Renal pelvis (tissue), 4 donors: Measurements from ENCODE around the gene MOK. TPM values are rescaled to one million over a fixed set of nuclear protein-coding genes. Genes with fewer than 3 reads are reported as not detected.

Experiments
- DNase-seq: peaks from one replicate; pipeline ENCODE4 v3.0.0-alpha.2; 2013
- polyA plus RNA-seq, 3 donors: library from polyadenylated mRNA; unstranded; fragments of 120-200 nt; gene quantifications; one replicate each; pipeline ENCODE4 v1.2.1, GENCODE V29; 2013; ENCODE audit not compliant: insufficient read length in 3 of 3

Gene MOK
- polyA plus RNA-seq, 3 donors, result 27.8 to 42.0 (median 36.1) TPM

DNA sequence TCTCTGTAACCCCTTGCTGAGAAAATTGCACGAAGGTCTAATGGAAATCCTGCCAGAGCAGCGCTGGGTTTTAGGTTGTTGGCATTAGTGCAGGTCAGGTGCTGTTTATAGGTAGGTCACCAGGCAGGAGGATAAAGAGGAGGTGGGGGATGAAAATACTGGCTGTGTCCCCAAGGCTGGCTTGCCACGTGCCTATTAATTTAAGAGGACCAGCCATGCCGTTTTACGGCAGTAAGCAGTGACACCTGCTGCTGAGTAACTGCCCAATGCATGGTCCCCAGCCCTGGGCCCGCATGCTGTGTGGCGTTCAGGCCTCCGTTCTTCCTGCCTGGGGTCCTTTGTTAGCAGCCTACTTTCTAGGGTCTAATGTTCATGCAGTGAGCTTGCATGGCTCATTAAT, 98.0 kb downstream of the MOK start:
- DNase-seq, result no peak

DNA sequence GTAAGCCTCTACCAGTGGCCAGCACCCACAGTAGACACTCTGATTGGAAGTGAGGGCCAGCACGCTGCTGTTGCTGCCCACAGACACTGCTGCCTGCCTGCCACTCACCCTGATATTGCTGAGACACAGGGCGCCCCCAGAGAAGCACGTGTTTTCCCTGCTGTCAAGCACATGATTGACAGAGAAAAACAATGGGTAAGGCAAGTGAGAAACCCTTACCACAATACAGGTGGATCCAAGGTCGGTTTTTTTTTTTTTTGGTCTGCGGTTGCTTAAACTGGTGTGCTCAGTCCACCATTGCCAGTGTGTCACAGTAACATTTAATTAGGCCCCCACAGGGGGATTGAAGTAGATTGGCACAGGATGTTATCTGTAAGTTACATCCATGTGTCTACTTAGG, 99.4 kb downstream of the MOK start:
- no peak for DNase-seq

DNA sequence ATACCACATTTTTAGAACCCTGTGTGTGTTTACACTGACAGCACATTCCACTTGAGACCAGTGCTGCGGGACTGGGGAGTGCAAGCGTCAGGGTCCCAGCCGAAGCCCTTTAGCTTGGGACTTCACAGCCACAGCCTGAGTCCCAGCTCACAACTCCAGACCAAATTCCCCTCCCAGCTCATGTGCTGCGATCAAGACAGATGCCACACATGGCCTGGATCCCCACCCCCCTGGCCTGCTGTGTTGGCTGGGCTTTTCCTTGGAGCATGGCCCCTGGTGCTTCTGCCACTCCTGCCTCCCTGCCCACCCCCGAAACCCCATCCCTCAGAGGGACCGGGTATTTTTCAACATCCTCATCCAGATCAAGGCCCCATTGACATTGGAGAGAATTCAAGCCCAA, 101.6 kb downstream of the MOK start:
- DNase-seq, result no peak

DNA sequence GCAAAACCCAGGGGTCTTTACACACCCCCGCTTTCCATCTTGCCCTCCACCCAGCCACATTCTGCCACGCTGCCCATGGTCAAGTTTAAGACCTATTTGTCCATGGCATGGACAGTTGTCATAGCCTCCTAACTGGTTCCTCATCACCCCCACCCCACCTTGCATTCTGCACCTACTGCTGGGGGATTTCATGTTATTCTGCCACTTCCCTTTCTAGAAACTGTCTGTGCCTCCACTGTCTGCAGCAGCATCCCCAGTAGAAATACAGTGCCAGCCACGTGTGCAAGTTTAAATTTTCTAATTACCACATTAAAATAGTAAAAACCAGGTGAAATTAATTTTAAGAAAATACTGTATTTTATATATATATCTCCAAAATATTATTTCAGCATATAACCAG, 102.0 kb downstream of the MOK start:
- DNase-seq, result no peak

DNA sequence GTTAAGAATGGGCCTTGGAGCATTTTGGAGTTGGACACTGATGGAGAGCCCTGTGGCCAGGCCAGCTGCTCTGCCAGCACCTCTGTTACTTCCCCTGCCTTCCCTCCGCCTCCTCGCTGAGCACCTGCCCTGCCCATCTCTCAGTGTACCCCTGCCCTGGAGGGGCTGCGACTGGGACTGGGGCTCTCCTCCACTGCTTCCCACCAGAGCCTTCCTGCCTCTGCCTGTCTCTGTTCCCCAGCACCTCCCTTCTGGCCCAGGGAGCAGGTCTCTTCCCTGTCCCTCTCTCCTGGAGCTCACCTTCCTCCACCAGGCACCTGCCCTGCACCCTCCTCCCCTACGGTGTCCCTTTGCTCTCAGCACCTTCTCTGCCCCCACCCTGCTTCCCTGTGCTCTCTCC, 103.2 kb downstream of the MOK start:
- no peak for DNase-seq

GRCh38 chr14:102201353-102201738, 103.6 kb downstream of the MOK start:
- DNase-seq, result no peak

GRCh38 chr14:102200690-102201352, 104.1 kb downstream of the MOK start:
- DNase-seq, result no peak

- peak; percentile 57 for DNase-seq
Observed at GRCh38 chr14:102197317-102197853, 107.6 kb downstream of the MOK start.

DNA sequence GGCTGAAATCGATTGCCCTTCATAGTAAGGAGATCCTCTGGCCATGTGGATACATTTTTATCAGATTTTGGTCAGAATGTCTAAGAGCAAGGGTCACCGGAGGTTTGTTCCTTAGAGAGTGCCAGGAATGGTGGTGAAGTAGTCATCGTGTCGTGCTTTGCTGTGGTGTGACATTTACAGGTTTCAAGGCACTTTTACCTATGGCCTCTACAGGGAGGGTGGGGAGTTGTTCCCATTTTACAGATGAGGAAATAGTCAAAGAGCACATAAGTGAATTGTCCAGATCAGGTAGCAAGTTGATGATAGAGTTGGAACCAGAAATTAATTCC, 108.1 kb downstream of the MOK start:
- no peak for DNase-seq

GRCh38 chr14:102196039-102196901, 108.7 kb downstream of the MOK start:
- DNase-seq, result no peak

DNA sequence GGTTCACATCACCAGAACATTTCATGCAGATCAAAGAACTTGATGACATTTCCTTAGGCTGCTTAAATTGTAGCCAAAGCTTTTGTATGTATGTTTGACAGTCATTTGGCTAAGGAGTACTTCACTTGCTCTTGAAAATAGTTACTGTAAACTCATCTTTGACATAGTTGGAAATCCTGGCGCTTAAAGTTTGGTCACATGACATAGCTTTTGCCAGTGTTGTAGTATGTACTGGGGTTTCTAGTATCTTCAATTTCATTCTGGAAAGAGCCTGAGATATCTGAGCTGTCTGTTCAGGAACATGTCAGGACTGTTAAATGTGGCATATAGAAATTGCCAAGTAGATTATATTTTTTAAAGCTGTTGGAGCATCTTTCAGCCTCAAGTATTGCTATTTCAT, 109.5 kb downstream of the MOK start:
- no peak for DNase-seq

DNA sequence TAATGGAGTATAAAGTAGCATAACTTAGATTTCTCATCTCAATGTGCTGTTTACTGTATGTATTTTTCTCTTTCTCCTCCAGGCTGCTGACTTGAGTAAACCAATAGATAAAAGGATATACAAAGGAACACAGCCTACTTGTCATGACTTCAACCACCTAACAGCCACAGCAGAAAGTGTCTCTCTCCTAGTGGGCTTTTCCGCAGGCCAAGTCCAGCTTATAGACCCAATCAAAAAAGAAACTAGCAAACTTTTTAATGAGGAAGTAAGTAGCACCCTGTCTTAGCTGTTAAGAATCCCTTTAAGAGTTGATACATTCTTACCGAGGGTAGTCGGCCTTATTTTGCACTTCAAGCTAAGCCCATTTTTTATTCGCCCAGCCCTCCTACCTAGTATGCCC, 110.1 kb downstream of the MOK start:
- DNase-seq, result no peak

DNA sequence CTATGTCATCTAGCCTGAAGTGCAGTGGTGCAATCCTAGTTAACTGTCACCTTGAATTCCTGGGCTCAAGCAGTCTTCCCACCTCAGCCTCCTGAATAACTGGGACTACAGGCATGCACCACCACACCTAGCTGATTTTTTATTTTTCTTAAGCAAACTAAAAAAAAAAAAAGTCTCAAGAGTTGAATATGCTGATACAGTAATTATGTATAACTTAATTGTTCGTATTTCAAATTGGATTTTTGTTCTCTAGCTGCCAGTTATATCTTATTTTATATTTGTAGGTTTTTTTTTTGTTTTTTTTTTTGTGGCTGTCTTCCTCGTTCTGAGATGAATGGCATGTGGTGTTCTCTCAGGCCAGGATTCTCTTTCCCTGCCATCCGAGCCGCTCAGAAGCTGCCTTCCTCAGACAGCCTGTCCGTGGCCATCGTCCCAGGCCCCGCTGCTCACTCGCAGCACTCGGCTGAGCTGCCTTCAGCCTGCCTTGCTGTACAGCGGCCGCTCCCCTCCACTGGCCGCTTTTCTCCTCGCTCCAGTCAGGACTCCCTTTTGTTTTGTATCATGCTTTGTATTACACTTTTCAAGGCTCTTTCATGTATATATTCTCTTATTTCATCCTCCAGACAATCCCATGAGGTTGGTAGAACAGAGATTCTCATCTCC, 112.0 kb downstream of the MOK start:
- DNase-seq, result no peak

- no peak for DNase-seq
Observed at GRCh38 chr14:102189874-102190273, 115.1 kb downstream of the MOK start.

DNA sequence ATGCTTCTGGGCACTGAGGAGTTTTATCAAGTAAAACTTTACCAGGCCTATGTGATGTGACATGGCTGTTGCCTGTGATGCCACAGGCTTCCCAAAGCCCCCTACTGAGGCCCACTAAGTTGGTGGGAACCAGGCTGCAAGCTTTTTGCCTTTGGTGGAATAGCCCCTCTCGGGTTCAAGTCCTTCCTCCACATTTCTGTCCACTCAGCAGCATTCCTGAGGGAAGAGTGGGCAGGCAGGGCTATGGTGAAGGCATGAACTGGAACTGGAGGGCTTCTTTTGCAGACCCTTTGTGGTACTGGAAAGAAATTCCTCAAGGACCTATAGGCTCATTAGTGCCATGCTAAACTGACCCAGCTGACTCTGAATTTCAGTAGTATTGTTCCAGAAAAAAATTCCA, 116.8 kb downstream of the MOK start:
- no peak for DNase-seq

GRCh38 chr14:102187568-102188001, 117.4 kb downstream of the MOK start:
- no peak for DNase-seq

DNA sequence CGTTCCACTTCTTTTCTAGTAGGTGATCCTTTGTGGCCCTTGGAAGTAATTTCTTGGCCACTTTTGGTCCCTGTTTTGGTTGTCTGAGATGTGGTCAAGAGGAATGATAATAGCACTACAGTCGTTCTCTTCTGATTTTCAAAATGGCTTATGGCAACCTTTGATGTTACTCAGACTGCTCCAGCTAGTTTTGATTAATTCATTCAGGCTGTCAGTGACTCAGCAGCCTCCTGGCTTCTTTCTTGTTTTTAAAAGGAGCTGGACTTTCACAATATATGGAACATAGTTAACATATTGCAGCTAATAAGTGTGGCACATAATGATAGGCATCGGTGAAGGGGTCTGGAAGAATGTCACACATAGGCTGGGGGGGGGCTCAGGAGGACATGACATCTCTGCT, 117.9 kb downstream of the MOK start:
- DNase-seq, result no peak

DNA sequence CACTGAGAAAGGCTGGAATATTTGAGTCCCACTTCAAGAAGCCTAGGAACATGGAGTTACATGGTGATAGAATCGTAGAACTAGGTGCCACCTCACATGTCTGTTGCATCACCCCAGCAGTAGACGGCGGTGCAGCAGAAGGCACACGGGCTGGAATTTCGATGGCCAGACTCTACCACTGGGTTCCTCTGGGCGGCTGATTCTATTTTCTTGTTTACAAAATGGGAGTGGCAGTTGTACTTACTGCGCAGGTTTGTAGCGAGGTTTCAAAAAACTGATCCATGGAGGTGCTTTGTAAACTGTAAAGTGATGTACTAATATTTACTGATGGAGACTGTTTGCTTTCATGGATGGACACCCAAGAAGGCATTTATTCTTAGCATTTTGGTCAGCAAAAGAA, 119.6 kb downstream of the MOK start:
- no peak for DNase-seq

- DNase-seq, result no peak
Observed at GRCh38 chr14:102184316-102185035, 120.5 kb downstream of the MOK start.

- no peak for DNase-seq
Observed at GRCh38 chr14:102183886-102184285, 121.1 kb downstream of the MOK start.

GRCh38 chr14:102182936-102183619, 121.9 kb downstream of the MOK start:
- no peak for DNase-seq

- no peak for DNase-seq
Observed at GRCh38 chr14:102182190-102182589, 122.8 kb downstream of the MOK start.
